Cardiac atrium fibroblast (primary cell): ENCODE results near the gene PDCL2. TPM values are rescaled to one million over a fixed set of nuclear protein-coding genes. Genes with fewer than 3 reads are reported as not detected.

ENCODE experiments used
- total RNA-seq: library from RNA; depleted of rRNA; stranded (reverse); fragments of >200 nt; gene quantifications from 2 replicates; pipeline ENCODE4 v1.2.3, GENCODE V29; 2015

The PDCL2 gene, protein sequence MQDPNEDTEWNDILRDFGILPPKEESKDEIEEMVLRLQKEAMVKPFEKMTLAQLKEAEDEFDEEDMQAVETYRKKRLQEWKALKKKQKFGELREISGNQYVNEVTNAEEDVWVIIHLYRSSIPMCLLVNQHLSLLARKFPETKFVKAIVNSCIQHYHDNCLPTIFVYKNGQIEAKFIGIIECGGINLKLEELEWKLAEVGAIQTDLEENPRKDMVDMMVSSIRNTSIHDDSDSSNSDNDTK
- total RNA-seq = not detected in 2 replicates

DNA sequence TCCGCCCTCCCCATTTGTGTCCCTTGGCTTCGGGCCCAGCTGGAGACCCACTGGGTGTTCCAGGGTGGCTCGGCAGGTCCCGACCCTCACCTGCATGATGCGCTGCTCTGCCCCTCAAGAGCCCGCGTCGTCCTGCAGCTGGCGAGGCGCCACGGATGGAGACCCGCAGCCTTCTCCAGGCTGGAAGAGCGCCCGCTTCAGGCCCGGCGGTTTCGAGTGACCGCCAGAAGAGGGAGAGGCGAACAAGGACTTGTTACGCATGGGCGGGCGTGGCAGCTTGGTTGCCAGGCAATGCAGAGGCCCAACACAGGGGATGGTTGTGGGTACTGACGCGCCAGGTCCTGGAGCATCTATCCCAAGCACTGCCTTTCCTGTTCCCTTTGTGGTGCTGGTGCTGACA is at the start of gene PDCL2:
PDCL2 (minus strand) TSS at position 232 of the 400 bp plus-strand sequence; CDS start at position 96, 136 bp downstream.

DNA sequence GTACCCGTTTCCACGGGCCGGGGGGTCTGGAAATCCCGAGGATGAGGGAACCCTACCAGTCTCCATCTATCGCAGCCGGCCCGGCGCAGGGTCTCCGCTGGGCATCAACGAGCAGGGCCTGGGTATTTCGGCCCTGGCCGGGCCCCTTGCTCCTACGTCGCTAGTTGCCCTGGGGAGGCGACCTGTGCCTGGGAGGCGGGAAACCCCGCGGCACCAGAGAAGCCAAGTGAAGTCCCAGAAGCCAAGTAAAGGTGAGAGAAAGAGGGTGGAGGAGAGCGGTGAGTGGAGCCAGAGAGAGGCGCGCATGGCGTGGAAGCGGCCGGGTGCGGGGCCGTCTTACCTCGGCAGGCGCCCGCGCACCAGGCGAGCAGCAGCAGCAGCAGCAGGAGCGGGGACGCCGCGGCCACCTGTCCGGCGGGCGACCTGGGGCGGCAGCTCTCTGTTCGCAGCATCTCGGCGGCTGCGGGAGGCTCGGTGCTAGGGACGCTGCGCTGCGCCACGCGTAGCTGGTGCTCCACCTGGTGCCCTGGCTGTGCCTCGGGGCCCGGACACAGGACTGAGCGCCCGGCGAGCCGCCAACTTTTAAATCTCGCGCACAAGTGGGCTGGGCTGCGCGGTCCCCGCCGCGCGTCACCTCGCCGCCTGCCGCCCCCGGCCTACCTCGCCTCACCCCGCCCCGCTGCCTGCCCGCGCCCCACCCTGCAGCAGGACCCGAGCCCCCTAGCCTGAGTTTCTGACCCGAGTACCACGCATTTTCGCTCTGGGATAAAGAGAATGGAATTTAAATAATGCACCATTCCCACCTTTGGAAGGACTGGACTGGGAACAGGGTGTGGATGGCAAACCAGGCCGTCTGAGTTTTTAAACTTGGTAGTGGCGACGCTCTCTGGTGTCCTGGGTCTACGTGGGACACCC is 44.0 kb upstream of the PDCL2 start, which contains the start of gene NMU:
NMU (minus strand) TSS at position 558 of the 915 bp plus-strand sequence; CDS start at position 452, 106 bp downstream.

DNA sequence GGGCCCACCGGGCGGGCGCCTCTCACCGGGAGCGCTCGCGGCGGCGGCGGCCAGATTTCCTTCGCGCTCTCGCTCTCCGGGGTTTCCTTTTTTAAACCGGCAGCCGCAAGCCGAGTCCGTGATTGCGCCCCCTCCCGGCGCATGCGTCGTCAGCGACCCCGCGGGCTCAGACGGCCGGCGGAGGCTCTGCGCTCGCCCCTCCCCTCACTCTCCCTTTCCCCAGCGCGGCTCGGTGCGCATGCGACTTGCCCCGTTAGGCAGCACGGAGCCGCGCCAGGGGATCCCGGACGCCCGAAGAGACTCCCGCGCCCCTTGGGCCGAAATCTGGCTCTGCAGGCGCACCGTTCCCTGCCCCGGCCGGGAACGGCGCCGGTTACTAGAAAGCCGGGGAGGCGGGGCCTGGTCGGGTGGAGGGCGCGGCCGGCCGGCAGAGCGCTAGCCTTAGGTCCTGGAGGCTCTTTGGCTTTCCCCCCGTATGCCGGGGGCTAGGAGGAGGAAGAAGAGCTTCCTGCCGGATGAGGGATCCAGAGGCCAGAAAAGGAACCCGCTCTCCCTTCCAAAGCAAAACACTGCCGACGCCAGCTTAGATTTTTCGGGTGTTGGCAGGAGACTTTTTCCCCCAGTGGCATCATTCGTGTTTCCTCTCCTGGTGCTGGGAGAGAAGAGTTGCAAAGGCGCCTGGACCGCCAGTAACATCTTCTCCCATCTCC is 45.1 kb downstream of the PDCL2 start, which contains the start of gene CLOCK:
CLOCK (minus strand) TSS at position 154 of the 710 bp plus-strand sequence. CDS start 64,124 bp downstream, outside the sequence.

Other genes with a start within 250 kb of the PDCL2 start
- 11.7 and 14.6 TPM in 2 replicates for gene SRD5A3, start 246.0 kb downstream of the PDCL2 start, total RNA-seq
- gene TMEM165, start 196.3 kb downstream of the PDCL2 start, total RNA-seq = 211 and 283 TPM in 2 replicates
- gene CLOCK, start 45.3 kb downstream of the PDCL2 start, total RNA-seq = 12.1 and 18.8 TPM in 2 replicates
- gene NMU, start 44.1 kb upstream of the PDCL2 start, total RNA-seq = 0.81 TPM in 1 of 2 replicates, not detected in the other
- gene EXOC1L, start 227.5 kb upstream of the PDCL2 start, total RNA-seq = not detected in 2 replicates